Measurements from ENCODE around the gene INTS14.
"Not testable (repeated sequence)": the region's sequence is repeated elsewhere in the genome, so short reads cannot be mapped to it uniquely, and the experiment has no call there.

Gene INTS14

GRCh38 chr15:65577129-65577996, 33.6 kb downstream of the INTS14 start:
- no peak for DNase-seq

GRCh38 chr15:65576664-65577063, 34.3 kb downstream of the INTS14 start:
- no peak for DNase-seq

- no peak for DNase-seq
These were observed 39.0 kb downstream of the INTS14 start for GRCh38 chr15:65571971-65572370.

GRCh38 chr15:65569728-65570127, 41.2 kb downstream of the INTS14 start:
- no peak for DNase-seq

GRCh38 chr15:65561934-65562333, 49.0 kb downstream of the INTS14 start:
- no peak for DNase-seq

- DNase-seq: no peak
These were observed 51.0 kb downstream of the INTS14 start for GRCh38 chr15:65559941-65560340.

- no peak for DNase-seq
These were observed 51.8 kb downstream of the INTS14 start for GRCh38 chr15:65558997-65559760.

GRCh38 chr15:65558336-65558735, 52.6 kb downstream of the INTS14 start:
- DNase-seq: no peak

GRCh38 chr15:65556622-65557021, 54.3 kb downstream of the INTS14 start:
- DNase-seq: no peak

GRCh38 chr15:65553691-65554090, 57.2 kb downstream of the INTS14 start:
- DNase-seq: no peak

- DNase-seq: not testable (repeated sequence)
These were observed 58.1 kb downstream of the INTS14 start for GRCh38 chr15:65552851-65553250.

- DNase-seq: no peak
These were observed 59.7 kb downstream of the INTS14 start for GRCh38 chr15:65551183-65551582.

GRCh38 chr15:65550681-65551098, 60.2 kb downstream of the INTS14 start:
- no peak for DNase-seq

GRCh38 chr15:65549288-65549687, 61.6 kb downstream of the INTS14 start:
- not testable (repeated sequence) for DNase-seq

- DNase-seq: no peak
These were observed 63.1 kb downstream of the INTS14 start for GRCh38 chr15:65547841-65548240.

- DNase-seq: no peak
These were observed 69.6 kb downstream of the INTS14 start for GRCh38 chr15:65541231-65541820.

GRCh38 chr15:65540314-65540713, 70.6 kb downstream of the INTS14 start:
- no peak for DNase-seq

GRCh38 chr15:65535192-65535591, 75.7 kb downstream of the INTS14 start:
- no peak for DNase-seq

GRCh38 chr15:65533057-65533756, 77.7 kb downstream of the INTS14 start:
- DNase-seq: no peak

- DNase-seq: no peak
These were observed 78.2 kb downstream of the INTS14 start for GRCh38 chr15:65532738-65533051.

- peak; percentile 89 for DNase-seq
These were observed 80.4 kb downstream of the INTS14 start, which contains the start of gene HACD3 for GRCh38 chr15:65530318-65531111. Gene HACD3 (plus strand): TSS chr15:65530463. CDS start chr15:65530632, 169 bp downstream.

- DNase-seq: no peak
These were observed 81.1 kb downstream of the INTS14 start for GRCh38 chr15:65529762-65530317.
